Gastroesophageal sphincter (tissue), 4 donors: ENCODE data around the gene GOLGA8A. TPM values are rescaled to one million over a fixed set of nuclear protein-coding genes. Genes with fewer than 3 reads are reported as not detected.
"Not testable (repeated sequence)": the region's sequence is repeated elsewhere in the genome, so short reads cannot be mapped to it uniquely, and the experiment has no call there.

Experiments used
- ATAC-seq: fragments of 150-250 bp; one replicate; pipeline ENCODE4 v1.9.1; 2016; ENCODE audit warnings: mild to moderate bottlenecking, moderate library complexity
- H3K27ac ChIP-seq, 4 donors: fragments of 200-600 bp; sonication (generic) in 3 of 4; 1 replicate in 3 of 4; 2 replicates in 1 of 4; pipeline ENCODE4 v1.5.1; 2016 to 2019
- H3K27me3 ChIP-seq: fragments of 200-600 bp; sonication (generic); one replicate; pipeline ENCODE4 v1.5.1; 2019
- H3K36me3 ChIP-seq, 2 donors: fragments of 200-600 bp; sonication (generic); one replicate each; pipeline ENCODE4 v1.5.1; 2019; ENCODE audit warnings: control low read depth in 1 of 2
- H3K4me1 ChIP-seq, 3 donors: fragments of 200-600 bp; sonication (generic); 1 replicate in 2 of 3; 2 replicates in 1 of 3; pipeline ENCODE4 v1.5.1; 2016 to 2019; ENCODE audit warnings: control low read depth in 2 of 3
- H3K4me3 ChIP-seq, 2 donors: fragments of 200-600 bp; sonication (generic); one replicate each; pipeline ENCODE4 v1.5.1; 2019; ENCODE audit warnings: mild to moderate bottlenecking in 1 of 2, moderate library complexity in 1 of 2
- H3K9me3 ChIP-seq, 3 donors: fragments of 200-600 bp; sonication (generic); one replicate each; pipeline ENCODE4 v1.5.1; 2017 to 2019; ENCODE audit warnings: control low read depth in 2 of 3
- EP300 ChIP-seq: sonication (generic); formaldehyde crosslinking; IDR thresholded peaks from one replicate; pipeline ENCODE4 v1.6.1; 2017; ENCODE audit warnings: antibody characterized with exemption, mild to moderate bottlenecking
- POLR2A ChIP-seq, 2 donors: fragments of 450-650 bp; IDR thresholded peaks; one replicate each; pipeline ENCODE4 v1.6.1; 2017; ENCODE audit warnings: antibody characterized with exemption in 2 of 2, mild to moderate bottlenecking in 2 of 2, moderate library complexity in 1 of 2
- POLR2AphosphoS5 ChIP-seq: sonication (generic); formaldehyde crosslinking; IDR thresholded peaks from one replicate; pipeline ENCODE4 v1.6.1; 2017; ENCODE audit warnings: antibody characterized with exemption
- WGBS, 2 donors: methylation state at CpG; one replicate each; pipeline ENCODE4 v1.1.5; 2018; ENCODE audit warnings: low coverage in 1 of 2; 5-methylcytosine and 5-hydroxymethylcytosine counted together
- total RNA-seq, 4 donors: library from RNA; depleted of rRNA; stranded (reverse); fragments of >200 nt; gene quantifications; one replicate each; pipeline ENCODE4 v1.1.0, GENCODE V29; 2016
- TF ChIP-seq, protein P1 (sequence below), 4 experiments: fragments of 200-600 bp in 2 of 4; fragments of 450-650 bp in 2 of 4; sonication (generic) in 1 of 4; IDR thresholded peaks; one replicate each; pipeline ENCODE4 v1.5.1; 2017 to 2019; ENCODE audit warnings: antibody characterized with exemption in 4 of 4, mild to moderate bottlenecking in 2 of 4, moderate library complexity in 2 of 4

GOLGA8A gene
- total RNA-seq, 4 donors from 2014 or later: 6.0 to 66.5 (median 27.1) TPM

- peaks cover 0 to 27% (median 0%) of the 10 kb centered on the region in 3 donors for H3K4me1 ChIP-seq
- H3K4me3 ChIP-seq: no peak overlapping the region
- no peak for TF ChIP-seq POLR2A (IDR thresholded peaks at IDR 0.05)
- TF ChIP-seq, protein P1, sequence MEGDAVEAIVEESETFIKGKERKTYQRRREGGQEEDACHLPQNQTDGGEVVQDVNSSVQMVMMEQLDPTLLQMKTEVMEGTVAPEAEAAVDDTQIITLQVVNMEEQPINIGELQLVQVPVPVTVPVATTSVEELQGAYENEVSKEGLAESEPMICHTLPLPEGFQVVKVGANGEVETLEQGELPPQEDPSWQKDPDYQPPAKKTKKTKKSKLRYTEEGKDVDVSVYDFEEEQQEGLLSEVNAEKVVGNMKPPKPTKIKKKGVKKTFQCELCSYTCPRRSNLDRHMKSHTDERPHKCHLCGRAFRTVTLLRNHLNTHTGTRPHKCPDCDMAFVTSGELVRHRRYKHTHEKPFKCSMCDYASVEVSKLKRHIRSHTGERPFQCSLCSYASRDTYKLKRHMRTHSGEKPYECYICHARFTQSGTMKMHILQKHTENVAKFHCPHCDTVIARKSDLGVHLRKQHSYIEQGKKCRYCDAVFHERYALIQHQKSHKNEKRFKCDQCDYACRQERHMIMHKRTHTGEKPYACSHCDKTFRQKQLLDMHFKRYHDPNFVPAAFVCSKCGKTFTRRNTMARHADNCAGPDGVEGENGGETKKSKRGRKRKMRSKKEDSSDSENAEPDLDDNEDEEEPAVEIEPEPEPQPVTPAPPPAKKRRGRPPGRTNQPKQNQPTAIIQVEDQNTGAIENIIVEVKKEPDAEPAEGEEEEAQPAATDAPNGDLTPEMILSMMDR (IDR thresholded peaks at IDR 0.05): no peak
- no peak for TF ChIP-seq EP300
- no peak for TF ChIP-seq POLR2AphosphoS5
- peaks cover 0 to 41% of the 10 kb centered on the region in 2 donors for H3K36me3 ChIP-seq
- H3K9me3 ChIP-seq: no peaks in the 10 kb centered on the region
- no peak for ATAC-seq
- no peak overlapping the region for H3K27ac ChIP-seq
- H3K27me3 ChIP-seq: no peaks in the 10 kb centered on the region
- WGBS, 2 donors: 92% methylated on average over 2 of the region's 20 CpGs; no CpG with 5 or more reads in 1 of the 2 donors
These were observed 2.8 kb downstream of the GOLGA8A start for GRCh38 chr15:34434627-34435305.

GRCh38 chr15:34433956-34434626, 3.5 kb downstream of the GOLGA8A start:
- H3K36me3 ChIP-seq: peaks cover 0 to 46% of the 10 kb centered on the region in 2 donors
- not testable (repeated sequence) for H3K27ac ChIP-seq, H3K27me3 ChIP-seq, H3K4me3 ChIP-seq, ATAC-seq, H3K9me3 ChIP-seq
- peaks cover 0 to 27% (median 0%) of the 10 kb centered on the region in 3 donors for H3K4me1 ChIP-seq
- WGBS, 2 donors: no CpG with 5 or more reads among the region's 11 CpGs

DNA sequence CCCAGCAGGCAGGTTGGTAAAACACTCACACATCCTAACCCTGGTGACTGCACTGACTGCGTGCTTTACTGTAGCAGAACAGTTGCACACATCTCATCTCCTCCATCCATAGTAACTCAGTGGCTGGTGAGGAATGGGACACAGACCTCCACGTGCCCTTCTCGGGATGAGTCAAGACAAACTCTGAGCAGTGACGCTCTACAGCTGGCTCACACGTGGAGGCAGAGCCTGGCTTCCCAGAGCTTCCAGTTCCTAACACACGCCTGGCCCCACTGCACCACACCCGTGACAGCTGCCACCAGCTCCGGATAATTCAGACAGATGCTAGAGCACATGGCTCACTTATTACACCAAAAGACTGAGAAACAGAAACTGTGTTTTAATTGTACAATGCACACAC, 7.0 kb downstream of the GOLGA8A start:
- H3K4me3 ChIP-seq, H3K27me3 ChIP-seq, H3K4me1 ChIP-seq, ATAC-seq, H3K9me3 ChIP-seq, H3K27ac ChIP-seq: not testable (repeated sequence)
- 62% methylated on average over 2 of the region's 8 CpGs; no CpG with 5 or more reads in 1 of the 2 donors for WGBS, 2 donors
- H3K36me3 ChIP-seq: peaks cover 0 to 46% of the 10 kb centered on the region in 2 donors

DNA sequence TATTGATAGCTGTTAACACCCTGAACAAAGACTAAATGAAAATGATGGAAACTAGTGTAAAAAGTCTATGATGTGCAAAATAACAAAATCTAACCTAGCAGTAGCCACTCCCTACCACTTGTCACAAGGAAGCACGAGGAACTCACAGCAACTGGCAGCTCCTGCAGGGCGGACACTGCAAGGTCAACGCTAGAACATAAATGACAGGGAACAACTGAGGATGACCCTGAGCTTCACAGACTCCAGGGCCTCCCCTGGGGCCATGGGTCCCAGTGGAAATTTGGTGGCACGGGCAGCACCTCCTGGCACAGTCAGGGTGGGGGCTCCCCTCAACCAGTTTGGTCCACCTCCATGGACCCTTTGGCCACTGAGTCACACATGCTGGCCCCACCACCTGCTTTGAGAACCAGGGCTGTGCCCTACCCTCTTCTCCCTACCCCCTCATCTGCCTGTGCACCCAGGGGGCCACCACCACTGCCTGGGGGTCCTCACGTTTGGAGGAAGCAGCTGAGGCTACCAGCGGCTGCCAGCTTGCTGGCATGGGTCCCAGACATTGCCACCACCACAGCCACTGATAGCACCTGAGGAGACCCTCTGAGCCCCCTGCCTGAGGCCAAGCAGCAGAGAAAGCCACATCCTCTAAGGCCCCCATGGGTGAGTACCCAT, 14.1 kb downstream of the GOLGA8A start:
- not testable (repeated sequence) for ATAC-seq, H3K4me3 ChIP-seq, H3K27ac ChIP-seq, H3K9me3 ChIP-seq, H3K27me3 ChIP-seq, H3K36me3 ChIP-seq, H3K4me1 ChIP-seq
- WGBS, 2 donors: no CpG with 5 or more reads among the region's 6 CpGs

GRCh38 chr15:34420953-34421352, 16.7 kb downstream of the GOLGA8A start:
- not testable (repeated sequence) for H3K9me3 ChIP-seq, H3K4me1 ChIP-seq, H3K27ac ChIP-seq, H3K36me3 ChIP-seq, H3K4me3 ChIP-seq, H3K27me3 ChIP-seq, ATAC-seq
- WGBS, 2 donors: no CpG with 5 or more reads among the region's 11 CpGs

GRCh38 chr15:34418435-34418834, 19.2 kb downstream of the GOLGA8A start:
- not testable (repeated sequence) for ATAC-seq, H3K9me3 ChIP-seq, H3K4me1 ChIP-seq, H3K4me3 ChIP-seq, H3K36me3 ChIP-seq, H3K27ac ChIP-seq, H3K27me3 ChIP-seq
- 56% methylated on average over 3 of the region's 8 CpGs; no CpG with 5 or more reads in 1 of the 2 donors for WGBS, 2 donors

- H3K4me3 ChIP-seq, ATAC-seq, H3K4me1 ChIP-seq, H3K27ac ChIP-seq, H3K27me3 ChIP-seq, H3K36me3 ChIP-seq, H3K9me3 ChIP-seq: not testable (repeated sequence)
- WGBS, 2 donors: no CpG with 5 or more reads among the region's 19 CpGs
These were observed 28.1 kb downstream of the GOLGA8A start for GRCh38 chr15:34409511-34409910.

DNA sequence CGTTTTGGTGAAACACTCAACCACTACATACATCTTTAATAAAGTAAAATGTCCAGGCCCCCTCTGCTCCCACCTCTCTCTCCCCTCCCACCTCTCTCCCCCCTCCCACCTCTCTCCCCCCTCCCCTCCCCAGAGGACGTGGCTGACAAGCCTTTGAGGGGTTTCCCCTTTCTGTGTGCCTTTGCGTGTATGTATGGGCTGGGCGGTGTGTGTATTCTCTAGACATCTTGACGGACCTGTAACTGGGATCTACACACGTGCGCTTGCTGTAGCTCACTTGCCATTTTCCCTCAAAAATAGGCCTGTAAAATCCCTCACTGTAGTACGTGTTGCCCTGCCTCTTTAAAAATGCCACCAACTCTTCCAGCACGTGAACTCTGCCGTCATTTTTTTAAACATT, 28.6 kb downstream of the GOLGA8A start:
- no CpG with 5 or more reads among the region's 10 CpGs for WGBS, 2 donors
- H3K36me3 ChIP-seq, H3K27ac ChIP-seq, H3K4me1 ChIP-seq, H3K9me3 ChIP-seq, H3K27me3 ChIP-seq, ATAC-seq, H3K4me3 ChIP-seq: not testable (repeated sequence)

DNA sequence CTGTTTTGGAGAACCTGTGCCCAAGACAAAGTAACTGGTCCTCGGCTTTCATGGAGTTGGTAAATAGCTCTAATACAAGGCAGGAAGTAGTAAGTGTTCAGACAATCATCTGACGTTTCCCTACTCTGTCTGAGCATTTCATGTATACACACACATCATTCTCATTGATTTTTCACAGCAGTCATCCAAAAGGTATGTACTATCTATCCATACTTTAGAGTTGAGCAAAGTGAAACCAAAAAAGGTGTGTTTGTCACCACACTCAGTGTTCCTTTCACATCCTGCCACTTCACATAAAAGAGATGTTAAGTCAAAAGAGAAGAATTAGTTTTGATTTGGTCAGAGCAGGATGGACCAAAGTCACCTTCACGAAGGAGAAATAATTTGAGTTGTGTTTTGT, 33.7 kb downstream of the GOLGA8A start:
- H3K4me1 ChIP-seq, H3K9me3 ChIP-seq, ATAC-seq, H3K36me3 ChIP-seq, H3K4me3 ChIP-seq, H3K27ac ChIP-seq, H3K27me3 ChIP-seq: not testable (repeated sequence)
- no CpG with 5 or more reads among the region's 3 CpGs for WGBS, 2 donors

- not testable (repeated sequence) for H3K4me1 ChIP-seq, H3K27ac ChIP-seq, H3K9me3 ChIP-seq, H3K36me3 ChIP-seq, H3K27me3 ChIP-seq, ATAC-seq, H3K4me3 ChIP-seq
- no CpG with 5 or more reads among the region's 4 CpGs for WGBS, 2 donors
These were observed 34.4 kb downstream of the GOLGA8A start for GRCh38 chr15:34403160-34403598.

- H3K27ac ChIP-seq, H3K4me1 ChIP-seq, ATAC-seq, H3K36me3 ChIP-seq, H3K9me3 ChIP-seq, H3K4me3 ChIP-seq, H3K27me3 ChIP-seq: not testable (repeated sequence)
- no CpG with 5 or more reads among the region's 6 CpGs for WGBS, 2 donors
These were observed 39.9 kb downstream of the GOLGA8A start for GRCh38 chr15:34397637-34398259.
